ENCODE measurements around the gene ZDHHC1.
A peak's percentile ranks its signal among the peaks of the same experiment; 100 is the strongest.

ZDHHC1 gene

GRCh38 chr16:67399749-67400704 is 16.2 kb downstream of the ZDHHC1 start:
- peaks cover 0 to 11% (median 0%) of the 10 kb centered on the region in 3 donors for H3K36me3 ChIP-seq
- TF ChIP-seq, protein P1, sequence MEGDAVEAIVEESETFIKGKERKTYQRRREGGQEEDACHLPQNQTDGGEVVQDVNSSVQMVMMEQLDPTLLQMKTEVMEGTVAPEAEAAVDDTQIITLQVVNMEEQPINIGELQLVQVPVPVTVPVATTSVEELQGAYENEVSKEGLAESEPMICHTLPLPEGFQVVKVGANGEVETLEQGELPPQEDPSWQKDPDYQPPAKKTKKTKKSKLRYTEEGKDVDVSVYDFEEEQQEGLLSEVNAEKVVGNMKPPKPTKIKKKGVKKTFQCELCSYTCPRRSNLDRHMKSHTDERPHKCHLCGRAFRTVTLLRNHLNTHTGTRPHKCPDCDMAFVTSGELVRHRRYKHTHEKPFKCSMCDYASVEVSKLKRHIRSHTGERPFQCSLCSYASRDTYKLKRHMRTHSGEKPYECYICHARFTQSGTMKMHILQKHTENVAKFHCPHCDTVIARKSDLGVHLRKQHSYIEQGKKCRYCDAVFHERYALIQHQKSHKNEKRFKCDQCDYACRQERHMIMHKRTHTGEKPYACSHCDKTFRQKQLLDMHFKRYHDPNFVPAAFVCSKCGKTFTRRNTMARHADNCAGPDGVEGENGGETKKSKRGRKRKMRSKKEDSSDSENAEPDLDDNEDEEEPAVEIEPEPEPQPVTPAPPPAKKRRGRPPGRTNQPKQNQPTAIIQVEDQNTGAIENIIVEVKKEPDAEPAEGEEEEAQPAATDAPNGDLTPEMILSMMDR (IDR thresholded peaks at IDR 0.05): peak in 1 of 2 experiments; percentile 0
- no peak overlapping the region for H3K27ac ChIP-seq
- intact Hi-C loops (cut with DNase I; ENCODE audit: low total_unique reads): no loop called here
- DNase-seq: no peak
- H3K4me3 ChIP-seq: no peak overlapping the region
- peaks cover 0 to 47% of the 10 kb centered on the region in 2 donors for H3K27me3 ChIP-seq
- no peaks in the 10 kb centered on the region for H3K9me3 ChIP-seq
- H3K4me1 ChIP-seq: peaks cover 0 to 48% (median 21%) of the 10 kb centered on the region in 4 donors

DNA sequence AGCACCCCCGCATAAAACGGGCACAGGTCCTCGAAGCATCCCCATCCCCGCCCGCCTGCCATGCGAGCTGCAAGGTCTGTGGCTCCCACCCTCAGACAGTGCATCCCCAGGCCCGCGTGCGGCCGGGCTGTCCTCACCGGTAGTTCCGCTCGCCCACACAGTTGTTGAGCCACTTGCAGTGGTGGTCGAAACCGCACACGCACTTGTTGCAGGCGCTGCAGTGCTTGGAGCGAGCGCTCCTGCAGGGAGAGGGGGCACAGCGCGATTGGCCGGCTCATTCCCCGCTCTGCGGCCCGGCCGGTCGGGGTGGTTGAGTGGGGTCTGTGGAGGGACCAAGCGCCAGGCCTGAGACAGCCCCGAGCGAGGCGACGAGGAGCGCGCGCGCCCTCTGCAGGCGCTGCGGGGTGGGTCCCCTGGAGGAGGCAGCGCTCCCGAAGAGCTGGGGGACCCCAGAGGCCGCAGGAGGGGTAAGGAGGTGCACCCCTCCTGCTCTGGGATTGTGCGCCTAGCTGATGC is 17.0 kb downstream of the ZDHHC1 start:
- Histone ChIP-seq H3K27me3 (peaks cover 0 to 52% of the 10 kb centered on the region in 2 donors), H3K36me3 (peaks cover 0 to 11% (median 0%) of the 10 kb centered on the region in 3 donors), H3K9me3 (no peaks in the 10 kb centered on the region), H3K4me3 (no peak overlapping the region), H3K27ac (no peak overlapping the region), H3K4me1 (peaks cover 0 to 52% (median 24%) of the 10 kb centered on the region in 4 donors)
- intact Hi-C loops (cut with DNase I; ENCODE audit: low total_unique reads): no loop called here
- no peak for DNase-seq
- TF ChIP-seq, protein P1 (IDR thresholded peaks at IDR 0.05): peak; percentile 38 to 45

DNA sequence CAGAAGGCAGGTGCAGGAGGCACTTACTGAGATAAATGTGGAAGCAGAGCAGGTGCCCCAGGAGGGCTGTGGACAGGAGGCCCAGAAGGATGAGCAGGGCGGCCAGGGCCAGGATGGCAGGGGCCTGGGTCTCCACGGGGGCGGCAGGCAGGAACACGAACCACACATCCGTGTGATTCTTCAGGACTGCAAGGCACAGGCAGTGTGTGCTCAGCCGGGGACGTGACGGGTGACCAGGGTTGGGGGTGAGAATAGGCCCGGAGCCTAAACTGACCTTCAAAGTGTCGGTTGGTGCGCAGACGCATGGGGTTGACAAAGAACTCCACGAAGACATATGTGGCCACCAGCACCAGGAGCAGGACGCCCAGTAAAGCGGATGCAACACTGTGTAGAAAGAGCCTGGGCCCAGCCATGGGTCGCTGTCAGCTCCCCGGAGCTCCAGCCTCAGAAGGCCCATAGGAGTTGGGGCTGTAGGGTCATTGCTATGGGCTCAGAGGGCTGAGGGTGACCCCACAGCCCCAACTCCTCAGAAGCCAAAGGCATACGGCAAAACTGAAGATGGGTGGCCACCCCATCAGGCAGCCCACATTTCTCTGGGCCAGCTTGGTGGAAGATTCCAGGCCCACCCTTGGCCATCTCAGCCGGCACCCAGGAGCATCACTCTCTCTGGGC is 17.6 kb downstream of the ZDHHC1 start:
- no peak overlapping the region for H3K4me3 ChIP-seq
- H3K9me3 ChIP-seq: no peaks in the 10 kb centered on the region
- DNase-seq: no peak
- intact Hi-C loops (cut with DNase I; ENCODE audit: low total_unique reads): no loop called here
- TF ChIP-seq, protein P1 (IDR thresholded peaks at IDR 0.05): no peak
- peaks cover 0 to 58% of the 10 kb centered on the region in 2 donors for H3K27me3 ChIP-seq
- peaks cover 0 to 11% (median 0%) of the 10 kb centered on the region in 3 donors for H3K36me3 ChIP-seq
- H3K4me1 ChIP-seq: peaks cover 0 to 54% (median 30%) of the 10 kb centered on the region in 4 donors
- H3K27ac ChIP-seq: no peak overlapping the region

- Histone ChIP-seq H3K27me3 (peaks cover 0 to 65% of the 10 kb centered on the region in 2 donors), H3K4me1 (peaks cover 0 to 61% (median 37%) of the 10 kb centered on the region in 4 donors)
These were observed 18.3 kb downstream of the ZDHHC1 start for GRCh38 chr16:67397812-67398545.

More at GRCh38 chr16:67397812-67398545, 18.3 kb downstream of the ZDHHC1 start:
- intact Hi-C loops (cut with DNase I; ENCODE audit: low total_unique reads): no loop called here
- TF ChIP-seq, protein P1 (IDR thresholded peaks at IDR 0.05): no peak
- no peak for DNase-seq
- no peaks in the 10 kb centered on the region for H3K9me3 ChIP-seq
- H3K36me3 ChIP-seq: peaks cover 0 to 11% (median 0%) of the 10 kb centered on the region in 3 donors
- H3K4me3 ChIP-seq: no peak overlapping the region
- H3K27ac ChIP-seq: no peak overlapping the region
